OCI-LY1 (cell line): Measurements from ENCODE around the gene ZNF91.

Source experiments
- H2AFZ ChIP-seq: fragments of 200-600 bp; sonication (generic), shearing (Covaris generic); 2 replicates; pipeline ENCODE4 v1.6.0; 2014; ENCODE audit warnings: antibody characterized with exemption, mild to moderate bottlenecking, low read length
- H3F3A ChIP-seq: fragments of 200-600 bp; sonication (generic), shearing (Covaris generic); 2 replicates; pipeline ENCODE4 v1.6.0; 2014; ENCODE audit warnings: mild to moderate bottlenecking, antibody characterized with exemption, low read length, moderate library complexity; ENCODE audit not compliant: insufficient read depth
- H3K27ac ChIP-seq: fragments of 200-600 bp; sonication (generic); 2 replicates; pipeline ENCODE4 v1.5.1; 2014; ENCODE audit warnings: low read length, mixed run types, mild to moderate bottlenecking, low read depth; ENCODE audit not compliant: poor library complexity, severe bottlenecking
- H3K27me3 ChIP-seq: fragments of 200-600 bp; sonication (generic); 2 replicates; pipeline ENCODE4 v1.6.0; 2014; ENCODE audit warnings: antibody characterized with exemption, mild to moderate bottlenecking, low read length, moderate library complexity; ENCODE audit not compliant: insufficient read depth
- H3K36me3 ChIP-seq: fragments of 200-600 bp; sonication (generic); 2 replicates; pipeline ENCODE4 v1.6.1; 2014; ENCODE audit warnings: mild to moderate bottlenecking, antibody characterized with exemption, low read length, moderate library complexity, mixed read lengths; ENCODE audit not compliant: insufficient read depth
- H3K4me1 ChIP-seq: fragments of 200-600 bp; sonication (generic); 2 replicates; pipeline ENCODE4 v1.5.1; 2014; ENCODE audit warnings: mild to moderate bottlenecking, low read length, moderate library complexity; ENCODE audit not compliant: insufficient read depth, severe bottlenecking
- H3K4me2 ChIP-seq: fragments of 200-600 bp; sonication (generic), shearing (Covaris generic); 2 replicates; pipeline ENCODE4 v1.6.1; 2014; ENCODE audit warnings: low read length
- H3K4me3 ChIP-seq: fragments of 200-600 bp; sonication (generic); 2 replicates; pipeline ENCODE4 v1.5.1; 2014; ENCODE audit warnings: low read length, low read depth, mild to moderate bottlenecking, mixed read lengths; ENCODE audit not compliant: poor library complexity, severe bottlenecking
- H3K79me2 ChIP-seq: fragments of 200-600 bp; shearing (Covaris generic); 2 replicates; pipeline ENCODE4 v1.6.1; 2016; ENCODE audit warnings: mixed run types, low read length, mixed read lengths; ENCODE audit not compliant: insufficient read depth
- H3K9ac ChIP-seq: fragments of 200-600 bp; sonication (generic), shearing (Covaris generic); 2 replicates; pipeline ENCODE4 v1.6.1; 2014; ENCODE audit warnings: mild to moderate bottlenecking, low read length, mixed read lengths
- H3K9me2 ChIP-seq: fragments of 200-600 bp; sonication (generic), shearing (Covaris generic); 2 replicates; pipeline ENCODE4 v1.6.1; 2014; ENCODE audit warnings: low read depth, mild to moderate bottlenecking, low read length, mixed read lengths
- H3K9me3 ChIP-seq: fragments of 200-600 bp; shearing (Covaris generic); 2 replicates; pipeline ENCODE4 v1.6.1; 2014; ENCODE audit warnings: low read length, mixed read lengths
- H4K20me1 ChIP-seq: fragments of 200-600 bp; sonication (generic), shearing (Covaris generic); 2 replicates; pipeline ENCODE4 v1.6.0; 2016; ENCODE audit warnings: mild to moderate bottlenecking, low read length; ENCODE audit not compliant: insufficient read depth
- EZH2 ChIP-seq: fragments of 200-600 bp; sonication (generic), shearing (Covaris generic); IDR thresholded peaks from 2 replicates; pipeline ENCODE4 v1.8.0; 2017; ENCODE audit warnings: borderline replicate concordance, mixed run types, mild to moderate bottlenecking, antibody characterized with exemption, low read length, moderate library complexity, mixed read lengths
- TF ChIP-seq, protein P1 (sequence below): fragments of 200-600 bp; sonication (generic), shearing (Covaris generic); IDR thresholded peaks from 2 replicates; pipeline ENCODE4 v1.5.1; 2017; ENCODE audit warnings: mild to moderate bottlenecking, antibody characterized with exemption, low read length, moderate library complexity, mixed read lengths

The ZNF91 gene

GRCh38 chr19:23415034-23415433 is 19.8 kb upstream of the ZNF91 start:
- no peak for TF ChIP-seq EZH2
- Histone ChIP-seq H2AFZ (no peak overlapping the region), H3K27me3 (no peaks in the 10 kb centered on the region), H3K9me2 (no peaks in the 10 kb centered on the region), H3K79me2 (no peaks in the 10 kb centered on the region), H3K36me3 (no peaks in the 10 kb centered on the region), H3K27ac (no peak overlapping the region), H3K9ac (no peak overlapping the region), H3K4me1 (no peaks in the 10 kb centered on the region), H3K9me3 (no peaks in the 10 kb centered on the region; the same call in 1 of the 2 replicates), H3K4me2 (no peak overlapping the region; the same call in 1 of the 2 replicates), H3K4me3 (peak overlapping the region; percentile 28), H4K20me1 (no peaks in the 10 kb centered on the region), H3F3A (no peaks in the 10 kb centered on the region)

- H3F3A ChIP-seq = no peaks in the 10 kb centered on the region
- no peak overlapping the region for H3K9ac ChIP-seq
- H3K9me2 ChIP-seq = no peaks in the 10 kb centered on the region
- H3K27me3 ChIP-seq = no peaks in the 10 kb centered on the region
- no peaks in the 10 kb centered on the region for H3K36me3 ChIP-seq
- H3K4me2 ChIP-seq = no peak overlapping the region
- H3K9me3 ChIP-seq = no peaks in the 10 kb centered on the region
- H3K27ac ChIP-seq = no peak overlapping the region
- no peaks in the 10 kb centered on the region for H4K20me1 ChIP-seq
- H3K4me3 ChIP-seq = no peak overlapping the region
- H3K79me2 ChIP-seq = no peaks in the 10 kb centered on the region
- H2AFZ ChIP-seq = no peak overlapping the region
- H3K4me1 ChIP-seq = no peaks in the 10 kb centered on the region
- no peak for TF ChIP-seq EZH2
- TF ChIP-seq, protein P1, sequence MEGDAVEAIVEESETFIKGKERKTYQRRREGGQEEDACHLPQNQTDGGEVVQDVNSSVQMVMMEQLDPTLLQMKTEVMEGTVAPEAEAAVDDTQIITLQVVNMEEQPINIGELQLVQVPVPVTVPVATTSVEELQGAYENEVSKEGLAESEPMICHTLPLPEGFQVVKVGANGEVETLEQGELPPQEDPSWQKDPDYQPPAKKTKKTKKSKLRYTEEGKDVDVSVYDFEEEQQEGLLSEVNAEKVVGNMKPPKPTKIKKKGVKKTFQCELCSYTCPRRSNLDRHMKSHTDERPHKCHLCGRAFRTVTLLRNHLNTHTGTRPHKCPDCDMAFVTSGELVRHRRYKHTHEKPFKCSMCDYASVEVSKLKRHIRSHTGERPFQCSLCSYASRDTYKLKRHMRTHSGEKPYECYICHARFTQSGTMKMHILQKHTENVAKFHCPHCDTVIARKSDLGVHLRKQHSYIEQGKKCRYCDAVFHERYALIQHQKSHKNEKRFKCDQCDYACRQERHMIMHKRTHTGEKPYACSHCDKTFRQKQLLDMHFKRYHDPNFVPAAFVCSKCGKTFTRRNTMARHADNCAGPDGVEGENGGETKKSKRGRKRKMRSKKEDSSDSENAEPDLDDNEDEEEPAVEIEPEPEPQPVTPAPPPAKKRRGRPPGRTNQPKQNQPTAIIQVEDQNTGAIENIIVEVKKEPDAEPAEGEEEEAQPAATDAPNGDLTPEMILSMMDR = no peak
Measured at GRCh38 chr19:23410155-23410554, 14.9 kb upstream of the ZNF91 start.

GRCh38 chr19:23409392-23410048 is 14.2 kb upstream of the ZNF91 start:
- H3K4me3 ChIP-seq = no peak overlapping the region
- no peaks in the 10 kb centered on the region for H4K20me1 ChIP-seq
- H3K27me3 ChIP-seq = no peaks in the 10 kb centered on the region
- no peaks in the 10 kb centered on the region for H3K9me2 ChIP-seq
- no peaks in the 10 kb centered on the region for H3K79me2 ChIP-seq
- H3K9ac ChIP-seq = no peak overlapping the region
- H3F3A ChIP-seq = no peaks in the 10 kb centered on the region
- no peak overlapping the region for H2AFZ ChIP-seq
- H3K9me3 ChIP-seq = no peaks in the 10 kb centered on the region
- no peaks in the 10 kb centered on the region for H3K36me3 ChIP-seq
- no peak overlapping the region for H3K27ac ChIP-seq
- no peak overlapping the region for H3K4me2 ChIP-seq
- H3K4me1 ChIP-seq = no peaks in the 10 kb centered on the region
- TF ChIP-seq, protein P1 = no peak
- no peak for TF ChIP-seq EZH2

GRCh38 chr19:23407616-23408133 is 12.4 kb upstream of the ZNF91 start:
- H3K9me3 ChIP-seq = no peaks in the 10 kb centered on the region
- H3K4me2 ChIP-seq = no peak overlapping the region
- H3K4me3 ChIP-seq = no peak overlapping the region
- H3K27me3 ChIP-seq = no peaks in the 10 kb centered on the region
- H4K20me1 ChIP-seq = no peaks in the 10 kb centered on the region
- no peaks in the 10 kb centered on the region for H3K36me3 ChIP-seq
- H3K9me2 ChIP-seq = no peaks in the 10 kb centered on the region
- no peak overlapping the region for H2AFZ ChIP-seq
- no peaks in the 10 kb centered on the region for H3K79me2 ChIP-seq
- no peak overlapping the region for H3K27ac ChIP-seq
- TF ChIP-seq, protein P1 = no peak
- TF ChIP-seq EZH2 = no peak
- no peak overlapping the region for H3K9ac ChIP-seq
- H3K4me1 ChIP-seq = no peaks in the 10 kb centered on the region
- H3F3A ChIP-seq = no peaks in the 10 kb centered on the region
